Liver (tissue), 9 donors: ENCODE results near the gene FBXW7. TPM values are rescaled to one million over a fixed set of nuclear protein-coding genes. Genes with fewer than 3 reads are reported as not detected.

Experiments
- DNase-seq: peaks from one replicate; pipeline ENCODE4 v3.0.0-alpha.2; 2017; ENCODE audit warnings: low spot score
- H3K27ac ChIP-seq, 2 donors: one replicate each; pipeline ENCODE4 v1.7.0; 2013; ENCODE audit warnings: inconsistent platforms in 2 of 2, low read length in 2 of 2, control low read depth in 1 of 2, low read depth in 1 of 2, mild to moderate bottlenecking in 1 of 2
- H3K27me3 ChIP-seq, 4 donors: one replicate each; pipeline versions ENCODE4 v1.6.1 to v1.7.0; 2013; ENCODE audit warnings: low read length in 3 of 4, inconsistent platforms in 1 of 4, mild to moderate bottlenecking in 1 of 4, moderate library complexity in 1 of 4; ENCODE audit not compliant: control insufficient read depth in 4 of 4, insufficient read depth in 4 of 4
- H3K36me3 ChIP-seq, 4 donors: one replicate each; pipeline versions ENCODE4 v1.6.1 to v1.7.0; 2013; ENCODE audit warnings: low read length in 3 of 4, mild to moderate bottlenecking in 3 of 4, low read depth in 1 of 4, moderate library complexity in 1 of 4; ENCODE audit not compliant: control insufficient read depth in 4 of 4, insufficient read depth in 3 of 4
- H3K4me1 ChIP-seq, 4 donors: one replicate each; pipeline versions ENCODE4 v1.6.1 to v1.7.0; 2013; ENCODE audit warnings: low read length in 3 of 4, mild to moderate bottlenecking in 3 of 4, moderate library complexity in 1 of 4; ENCODE audit not compliant: control insufficient read depth in 4 of 4, insufficient read depth in 4 of 4
- H3K4me3 ChIP-seq, 3 donors: one replicate each; pipeline versions ENCODE4 v1.6.1 to v1.7.0; 2013; ENCODE audit warnings: low read length in 3 of 3, control low read depth in 1 of 3, low read depth in 1 of 3, mild to moderate bottlenecking in 1 of 3
- H3K9ac ChIP-seq, 2 donors: one replicate each; pipeline ENCODE4 v1.7.0; 2013; ENCODE audit warnings: low read length in 2 of 2, mild to moderate bottlenecking in 2 of 2, moderate library complexity in 2 of 2, control low read depth in 1 of 2, low read depth in 1 of 2
- H3K9me3 ChIP-seq, 4 donors: one replicate each; pipeline versions ENCODE4 v1.6.1 to v1.7.0; 2013; ENCODE audit warnings: low read length in 3 of 4; ENCODE audit not compliant: control insufficient read depth in 4 of 4
- EGR1 ChIP-seq, 2 donors: IDR thresholded peaks; 2 replicates each; pipeline ENCODE4 v1.6.1; 2016 to 2018; ENCODE audit warnings: antibody characterized with exemption in 2 of 2, low read depth in 2 of 2
- MAX ChIP-seq: IDR thresholded peaks from 2 replicates; pipeline ENCODE4 v1.6.1; 2016; ENCODE audit warnings: antibody characterized with exemption
- RXRA ChIP-seq, 2 donors: IDR thresholded peaks; 2 replicates each; pipeline ENCODE4 v1.6.1; 2017 to 2018; ENCODE audit warnings: antibody characterized with exemption in 2 of 2, mild to moderate bottlenecking in 1 of 2
- SP1 ChIP-seq: IDR thresholded peaks from 2 replicates; pipeline ENCODE4 v1.6.1; 2018; ENCODE audit warnings: antibody characterized with exemption, mild to moderate bottlenecking
- TAF1 ChIP-seq: conservative IDR thresholded peaks from 2 replicates; pipeline ENCODE4 v1.6.1; 2016; ENCODE audit warnings: antibody characterized with exemption, mild to moderate bottlenecking
- ZBTB33 ChIP-seq: IDR thresholded peaks from 2 replicates; pipeline ENCODE4 v1.6.1; 2016; ENCODE audit warnings: antibody characterized with exemption
- WGBS: extraction: QIAGEN DNeasy Blood & Tissue Kit; methylation state at CpG from one replicate; pipeline ENCODE4 v1.1.7; 2013; 5-methylcytosine and 5-hydroxymethylcytosine counted together
- polyA plus RNA-seq, 2 donors: library from polyadenylated mRNA; stranded (reverse) in 1 of 2; unstranded in 1 of 2; fragments of 200-250 nt in 1 of 2; fragments of >200 nt in 1 of 2; fragmentation: Nextera tagmentation in 1 of 2; extraction: Ambion mirVana in 1 of 2; gene quantifications; one replicate each; pipeline versions ENCODE4 v1.2.1 to v1.2.3, GENCODE V29; 2013 to 2015
- total RNA-seq, 2 donors: library from RNA; depleted of rRNA; stranded (reverse); fragments of >200 nt; gene quantifications; one replicate each; pipeline ENCODE4 v1.2.3, GENCODE V29; 2014
- TF ChIP-seq, protein P1 (sequence below): IDR thresholded peaks from 2 replicates; pipeline ENCODE4 v1.6.1; 2016; ENCODE audit warnings: antibody characterized with exemption, mild to moderate bottlenecking
- donor health status: healthy.
- donor health status: healthy.
- donor health status: healthy.
- donor health status: healthy.
- donor health status: healthy.

Gene FBXW7
- total and polyA plus RNA-seq, 4 donors: 4.0 to 56.9 (median 16.1) TPM

DNA sequence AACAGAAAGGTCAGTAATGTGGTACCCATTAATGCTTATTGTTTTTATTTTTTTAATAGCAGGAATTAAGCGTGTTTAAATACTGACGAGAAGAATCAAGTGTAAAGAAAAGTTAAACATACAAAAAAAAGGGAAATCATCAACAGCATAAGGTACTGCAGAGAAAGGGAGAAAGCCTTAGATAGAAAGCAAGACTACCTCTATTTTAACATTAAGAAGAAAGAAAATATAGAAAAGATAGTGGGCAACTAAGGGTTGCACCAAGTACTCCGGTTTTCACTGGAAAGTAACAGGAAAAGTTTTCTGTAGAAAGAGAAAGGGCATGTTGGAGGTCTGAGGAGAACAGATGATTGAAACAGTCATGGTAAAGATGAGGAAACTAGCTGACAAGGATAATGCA, 41.9 kb downstream of the FBXW7 start:
- 98% methylated on average over 3 of the region's 3 CpGs for WGBS

GRCh38 chr4:152488246-152488645, 47.6 kb downstream of the FBXW7 start:
- no peak overlapping the region for H3K9ac ChIP-seq
- H3K4me3 ChIP-seq: no peak overlapping the region
- H3K36me3 ChIP-seq: no peaks in the 10 kb centered on the region
- no peak overlapping the region for H3K27ac ChIP-seq
- H3K4me1 ChIP-seq: peaks cover 0 to 27% (median 8%) of the 10 kb centered on the region in 4 donors
- H3K27me3 ChIP-seq: no peaks in the 10 kb centered on the region
- 72% methylated on average over 4 of the region's 4 CpGs for WGBS
- H3K9me3 ChIP-seq: no peaks in the 10 kb centered on the region
- DNase-seq: no peak
- no peak for TF ChIP-seq ZBTB33

More for the DNA sequence above, 41.9 kb downstream of the FBXW7 start:
- H3K9ac ChIP-seq: no peak overlapping the region
- no peaks in the 10 kb centered on the region for H3K9me3 ChIP-seq
- no peaks in the 10 kb centered on the region for H3K36me3 ChIP-seq
- no peak for DNase-seq
- no peaks in the 10 kb centered on the region for H3K27me3 ChIP-seq
- H3K4me1 ChIP-seq: peaks cover 0 to 10% (median 4%) of the 10 kb centered on the region in 4 donors
- no peak overlapping the region for H3K27ac ChIP-seq
- no peak overlapping the region for H3K4me3 ChIP-seq
- TF ChIP-seq ZBTB33 (no peak), SP1 (no peak), TAF1 (no peak), MAX (no peak), RXRA (IDR thresholded peaks at IDR 0.05) (no peak), EGR1 (IDR thresholded peaks at IDR 0.05; ENCODE audit: low read depth in 2 of 2) (no peak)
- TF ChIP-seq, protein P1, sequence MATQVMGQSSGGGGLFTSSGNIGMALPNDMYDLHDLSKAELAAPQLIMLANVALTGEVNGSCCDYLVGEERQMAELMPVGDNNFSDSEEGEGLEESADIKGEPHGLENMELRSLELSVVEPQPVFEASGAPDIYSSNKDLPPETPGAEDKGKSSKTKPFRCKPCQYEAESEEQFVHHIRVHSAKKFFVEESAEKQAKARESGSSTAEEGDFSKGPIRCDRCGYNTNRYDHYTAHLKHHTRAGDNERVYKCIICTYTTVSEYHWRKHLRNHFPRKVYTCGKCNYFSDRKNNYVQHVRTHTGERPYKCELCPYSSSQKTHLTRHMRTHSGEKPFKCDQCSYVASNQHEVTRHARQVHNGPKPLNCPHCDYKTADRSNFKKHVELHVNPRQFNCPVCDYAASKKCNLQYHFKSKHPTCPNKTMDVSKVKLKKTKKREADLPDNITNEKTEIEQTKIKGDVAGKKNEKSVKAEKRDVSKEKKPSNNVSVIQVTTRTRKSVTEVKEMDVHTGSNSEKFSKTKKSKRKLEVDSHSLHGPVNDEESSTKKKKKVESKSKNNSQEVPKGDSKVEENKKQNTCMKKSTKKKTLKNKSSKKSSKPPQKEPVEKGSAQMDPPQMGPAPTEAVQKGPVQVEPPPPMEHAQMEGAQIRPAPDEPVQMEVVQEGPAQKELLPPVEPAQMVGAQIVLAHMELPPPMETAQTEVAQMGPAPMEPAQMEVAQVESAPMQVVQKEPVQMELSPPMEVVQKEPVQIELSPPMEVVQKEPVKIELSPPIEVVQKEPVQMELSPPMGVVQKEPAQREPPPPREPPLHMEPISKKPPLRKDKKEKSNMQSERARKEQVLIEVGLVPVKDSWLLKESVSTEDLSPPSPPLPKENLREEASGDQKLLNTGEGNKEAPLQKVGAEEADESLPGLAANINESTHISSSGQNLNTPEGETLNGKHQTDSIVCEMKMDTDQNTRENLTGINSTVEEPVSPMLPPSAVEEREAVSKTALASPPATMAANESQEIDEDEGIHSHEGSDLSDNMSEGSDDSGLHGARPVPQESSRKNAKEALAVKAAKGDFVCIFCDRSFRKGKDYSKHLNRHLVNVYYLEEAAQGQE: no peak
